Stomach (tissue), 9 donors: ENCODE measurements around the gene COX5A. TPM values are rescaled to one million over a fixed set of nuclear protein-coding genes. Genes with fewer than 3 reads are reported as not detected.

Experiments
- DNase-seq, 2 donors: peaks; one replicate each; pipeline versions ENCODE4 v3.0.0 to v3.0.0-alpha.2; 2013 to 2019
- H3K27ac ChIP-seq, 5 donors: fragments of 200-600 bp in 4 of 5; sonication (generic) in 4 of 5; one replicate each; pipeline ENCODE4 v1.5.1; 2013 to 2019; ENCODE audit warnings: mild to moderate bottlenecking in 1 of 5, moderate library complexity in 1 of 5
- H3K27me3 ChIP-seq, 3 donors: fragments of 200-600 bp; sonication (generic); one replicate each; pipeline ENCODE4 v1.5.1; 2017 to 2019; ENCODE audit warnings: mixed run types in 1 of 3
- H3K36me3 ChIP-seq, 4 donors: fragments of 200-600 bp; sonication (generic); 1 replicate in 3 of 4; 2 replicates in 1 of 4; pipeline ENCODE4 v1.5.1; 2016 to 2019
- H3K4me1 ChIP-seq, 4 donors: fragments of 200-600 bp; sonication (generic); one replicate each; pipeline ENCODE4 v1.5.1; 2016 to 2019
- H3K4me3 ChIP-seq, 4 donors: fragments of 200-600 bp; sonication (generic) in 3 of 4; one replicate each; pipeline ENCODE4 v1.5.1; 2016 to 2019; ENCODE audit warnings: mild to moderate bottlenecking in 1 of 4
- H3K9me3 ChIP-seq, 4 donors: fragments of 200-600 bp; sonication (generic); one replicate each; pipeline ENCODE4 v1.5.1; 2016 to 2019
- CTCF ChIP-seq, 7 experiments: fragments of 450-650 bp in 4 of 7; fragments of 200-600 bp in 3 of 7; sonication (generic) in 3 of 7; IDR thresholded peaks; one replicate each; pipeline ENCODE4 v1.5.1; 2016 to 2019; ENCODE audit warnings: antibody characterized with exemption in 7 of 7, control low read depth in 2 of 7, mild to moderate bottlenecking in 1 of 7
- EP300 ChIP-seq: sonication (generic); formaldehyde crosslinking; IDR thresholded peaks from one replicate; pipeline ENCODE4 v1.6.1; 2017; ENCODE audit warnings: antibody characterized with exemption
- POLR2A ChIP-seq, 4 donors: fragments of 450-650 bp; IDR thresholded peaks; one replicate each; pipeline ENCODE4 v1.6.1; 2016; ENCODE audit warnings: antibody characterized with exemption in 4 of 4, control low read depth in 2 of 4, mild to moderate bottlenecking in 1 of 4, moderate library complexity in 1 of 4
- POLR2AphosphoS5 ChIP-seq, 3 donors: sonication (generic); formaldehyde crosslinking; IDR thresholded peaks; one replicate each; pipeline ENCODE4 v1.6.1; 2016; ENCODE audit warnings: antibody characterized with exemption in 3 of 3
- WGBS, 5 donors: extraction: QIAGEN DNeasy Blood & Tissue Kit in 3 of 5; methylation state at CpG; one replicate each; pipeline versions ENCODE4 v1.1.5 to v1.1.7; 2013 to 2018; 5-methylcytosine and 5-hydroxymethylcytosine counted together
- intact Hi-C: fragments of 100-400 bp; cut with DNase I; formaldehyde crosslinking; loops from one replicate; pipeline ENCODE4 v1.15.1; 2023; ENCODE audit warnings: low total_unique reads
- polyA plus RNA-seq, 3 donors: library from polyadenylated mRNA; stranded (reverse); fragments of 200-250 nt; gene quantifications; one replicate each; pipeline ENCODE4 v1.2.3, GENCODE V29; 2013
- total RNA-seq, 5 donors: library from RNA; depleted of rRNA; stranded (reverse); fragments of >200 nt; gene quantifications; one replicate each; pipeline versions ENCODE4 v1.1.0 to v1.2.3, GENCODE V29; 2014 to 2016
- donor health status: healthy with polysubstance abuse.
- donor health status: Bipolar disorder and iron deficiency.
- donor health status: healthy.

Gene COX5A
- total and polyA plus RNA-seq, 8 donors = 44.0 to 516 (median 142) TPM

GRCh38 chr15:74885461-74885860, 52.4 kb downstream of the COX5A start:
- DNase-seq = no peak
- no peak overlapping the region for H3K27ac ChIP-seq
- no peak for TF ChIP-seq POLR2AphosphoS5 (IDR thresholded peaks at IDR 0.05)
- intact Hi-C loops = no loop called here
- H3K4me3 ChIP-seq = no peak overlapping the region
- H3K36me3 ChIP-seq = no peaks in the 10 kb centered on the region
- no peaks in the 10 kb centered on the region for H3K27me3 ChIP-seq
- WGBS, 5 donors = 80 to 89% (median 87%) methylated on average over 5 of the region's 5 CpGs
- peaks cover 7 to 19% (median 15%) of the 10 kb centered on the region in 4 donors for H3K4me1 ChIP-seq
- H3K9me3 ChIP-seq = no peaks in the 10 kb centered on the region

GRCh38 chr15:74884428-74885223, 53.2 kb downstream of the COX5A start:
- Histone ChIP-seq H3K9me3 (no peaks in the 10 kb centered on the region), H3K27me3 (no peaks in the 10 kb centered on the region), H3K36me3 (no peaks in the 10 kb centered on the region), H3K27ac (no peak overlapping the region), H3K4me3 (no peak overlapping the region), H3K4me1 (peaks cover 5 to 13% (median 10%) of the 10 kb centered on the region in 4 donors)
- WGBS, 5 donors = 74 to 86% (median 80%) methylated on average over 4 of the region's 4 CpGs
- DNase-seq = no peak
- no peak for TF ChIP-seq CTCF (IDR thresholded peaks at IDR 0.05)
- TF ChIP-seq POLR2A (IDR thresholded peaks at IDR 0.05) = no peak
- no peak for TF ChIP-seq EP300
- intact Hi-C loops = no loop called here

- H3K4me1 ChIP-seq = no peaks in the 10 kb centered on the region
- no peak for DNase-seq
- 84 to 96% (median 93%) methylated on average over 6 of the region's 6 CpGs for WGBS, 5 donors
- H3K9me3 ChIP-seq = no peaks in the 10 kb centered on the region
- intact Hi-C loops = no loop called here
- no peaks in the 10 kb centered on the region for H3K27me3 ChIP-seq
- H3K36me3 ChIP-seq = no peaks in the 10 kb centered on the region
- H3K4me3 ChIP-seq = no peak overlapping the region
- no peak overlapping the region for H3K27ac ChIP-seq
- TF ChIP-seq POLR2AphosphoS5 (IDR thresholded peaks at IDR 0.05) = no peak
- TF ChIP-seq EP300 = no peak
- TF ChIP-seq POLR2A (IDR thresholded peaks at IDR 0.05) = no peak
- no peak for TF ChIP-seq CTCF (IDR thresholded peaks at IDR 0.05)
These were observed 55.3 kb downstream of the COX5A start for GRCh38 chr15:74882528-74882927.

- Histone ChIP-seq H3K9me3 (no peaks in the 10 kb centered on the region), H3K36me3 (no peaks in the 10 kb centered on the region), H3K27me3 (no peaks in the 10 kb centered on the region), H3K27ac (no peak overlapping the region), H3K4me3 (no peak overlapping the region), H3K4me1 (peaks cover 0 to 8% (median 7%) of the 10 kb centered on the region in 4 donors)
- TF ChIP-seq POLR2AphosphoS5 (IDR thresholded peaks at IDR 0.05) = no peak
- no peak for TF ChIP-seq EP300
- TF ChIP-seq CTCF (IDR thresholded peaks at IDR 0.05) = no peak
- TF ChIP-seq POLR2A (IDR thresholded peaks at IDR 0.05) = no peak
- intact Hi-C loops = no loop called here
- 69 to 91% (median 83%) methylated on average over 4 of the region's 4 CpGs for WGBS, 5 donors
- no peak for DNase-seq
These were observed 59.6 kb downstream of the COX5A start for GRCh38 chr15:74878273-74878672.
